BE2C (cell line): ENCODE data around the gene CSPG4.
"Not testable (repeated sequence)": the region's sequence is repeated elsewhere in the genome, so short reads cannot be mapped to it uniquely, and the experiment has no call there.

ENCODE experiments used
- DNase-seq: peaks from one replicate; pipeline ENCODE4 v3.0.0-alpha.2; 2020
- H3K27me3 ChIP-seq: fragments of 250-450 bp; sonication (Bioruptor Pico); 2 replicates; pipeline ENCODE4 v1.5.1; 2020; ENCODE audit warnings: mild to moderate bottlenecking
- H3K36me3 ChIP-seq: fragments of 250-450 bp; sonication (Bioruptor Pico); 2 replicates; pipeline ENCODE4 v1.5.1; 2020; ENCODE audit warnings: mild to moderate bottlenecking
- H3K4me1 ChIP-seq: fragments of 250-450 bp; sonication (Bioruptor Pico); 2 replicates; pipeline ENCODE4 v1.5.1; 2020
- H3K4me3 ChIP-seq: 2 replicates; pipeline ENCODE4 v1.5.1; 2011; ENCODE audit warnings: low read depth, low read length
- H3K9me3 ChIP-seq: fragments of 250-450 bp; sonication (Bioruptor Pico); 2 replicates; pipeline ENCODE4 v1.5.1; 2020
- TF ChIP-seq, protein P1 (sequence below): IDR thresholded peaks from 2 replicates; pipeline ENCODE4 v1.5.1; 2012; ENCODE audit warnings: mild to moderate bottlenecking, low read depth, low read length

CSPG4 gene

DNA sequence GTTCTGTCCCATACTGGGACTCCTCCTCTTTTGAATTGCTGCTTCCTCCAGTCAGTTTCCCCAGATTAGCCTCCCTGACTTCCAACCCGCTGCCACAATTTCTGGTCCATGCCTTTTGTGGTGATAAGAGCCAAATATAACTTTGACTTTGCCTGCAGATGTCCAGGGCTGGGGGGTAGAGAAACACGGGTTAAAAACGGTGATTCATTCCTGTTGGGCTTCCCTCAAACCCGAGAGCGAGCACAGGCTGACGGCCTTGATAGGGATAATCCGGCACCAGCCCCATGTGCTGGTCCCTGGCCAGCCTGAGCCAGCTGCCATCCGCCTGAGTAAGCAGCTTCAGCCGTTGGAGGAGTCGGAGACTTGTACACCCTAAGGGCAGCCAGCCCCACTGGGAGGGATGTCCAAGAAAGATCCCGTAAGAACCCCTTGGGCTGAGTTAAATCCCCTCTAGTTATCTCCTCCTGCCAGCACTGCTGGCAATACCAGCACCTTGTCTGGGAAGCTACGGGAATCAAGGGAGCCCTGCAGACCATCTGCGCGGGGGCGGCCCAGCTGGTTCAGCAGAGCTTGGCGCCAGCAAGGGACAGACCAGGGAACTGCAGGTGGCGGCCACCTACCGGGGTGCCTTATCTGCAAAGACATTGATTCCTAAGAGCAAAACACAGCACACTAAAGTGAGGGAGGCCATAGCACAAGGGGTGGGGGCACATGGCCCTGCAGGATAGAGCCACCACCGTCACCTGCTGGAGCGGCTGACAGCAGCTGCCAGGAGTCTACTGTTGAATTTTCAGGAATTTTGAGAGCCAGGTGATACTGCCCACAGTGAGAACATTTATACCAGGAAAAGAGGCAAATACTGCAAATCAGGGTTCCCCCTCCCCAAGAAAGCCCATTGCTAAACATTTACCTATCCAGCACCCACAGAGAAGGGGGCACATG lies 18.1 kb downstream of the CSPG4 start:
- TF ChIP-seq, protein P1, sequence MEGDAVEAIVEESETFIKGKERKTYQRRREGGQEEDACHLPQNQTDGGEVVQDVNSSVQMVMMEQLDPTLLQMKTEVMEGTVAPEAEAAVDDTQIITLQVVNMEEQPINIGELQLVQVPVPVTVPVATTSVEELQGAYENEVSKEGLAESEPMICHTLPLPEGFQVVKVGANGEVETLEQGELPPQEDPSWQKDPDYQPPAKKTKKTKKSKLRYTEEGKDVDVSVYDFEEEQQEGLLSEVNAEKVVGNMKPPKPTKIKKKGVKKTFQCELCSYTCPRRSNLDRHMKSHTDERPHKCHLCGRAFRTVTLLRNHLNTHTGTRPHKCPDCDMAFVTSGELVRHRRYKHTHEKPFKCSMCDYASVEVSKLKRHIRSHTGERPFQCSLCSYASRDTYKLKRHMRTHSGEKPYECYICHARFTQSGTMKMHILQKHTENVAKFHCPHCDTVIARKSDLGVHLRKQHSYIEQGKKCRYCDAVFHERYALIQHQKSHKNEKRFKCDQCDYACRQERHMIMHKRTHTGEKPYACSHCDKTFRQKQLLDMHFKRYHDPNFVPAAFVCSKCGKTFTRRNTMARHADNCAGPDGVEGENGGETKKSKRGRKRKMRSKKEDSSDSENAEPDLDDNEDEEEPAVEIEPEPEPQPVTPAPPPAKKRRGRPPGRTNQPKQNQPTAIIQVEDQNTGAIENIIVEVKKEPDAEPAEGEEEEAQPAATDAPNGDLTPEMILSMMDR, result peak; percentile 64
- H3K27me3 ChIP-seq, result no peaks in the 10 kb centered on the region
- DNase-seq, result peak; percentile 94
- H3K4me1 ChIP-seq, result peaks cover 57% of the 10 kb centered on the region
- H3K9me3 ChIP-seq, result no peaks in the 10 kb centered on the region
- no peak overlapping the region for H3K4me3 ChIP-seq
- H3K36me3 ChIP-seq, result no peaks in the 10 kb centered on the region

DNA sequence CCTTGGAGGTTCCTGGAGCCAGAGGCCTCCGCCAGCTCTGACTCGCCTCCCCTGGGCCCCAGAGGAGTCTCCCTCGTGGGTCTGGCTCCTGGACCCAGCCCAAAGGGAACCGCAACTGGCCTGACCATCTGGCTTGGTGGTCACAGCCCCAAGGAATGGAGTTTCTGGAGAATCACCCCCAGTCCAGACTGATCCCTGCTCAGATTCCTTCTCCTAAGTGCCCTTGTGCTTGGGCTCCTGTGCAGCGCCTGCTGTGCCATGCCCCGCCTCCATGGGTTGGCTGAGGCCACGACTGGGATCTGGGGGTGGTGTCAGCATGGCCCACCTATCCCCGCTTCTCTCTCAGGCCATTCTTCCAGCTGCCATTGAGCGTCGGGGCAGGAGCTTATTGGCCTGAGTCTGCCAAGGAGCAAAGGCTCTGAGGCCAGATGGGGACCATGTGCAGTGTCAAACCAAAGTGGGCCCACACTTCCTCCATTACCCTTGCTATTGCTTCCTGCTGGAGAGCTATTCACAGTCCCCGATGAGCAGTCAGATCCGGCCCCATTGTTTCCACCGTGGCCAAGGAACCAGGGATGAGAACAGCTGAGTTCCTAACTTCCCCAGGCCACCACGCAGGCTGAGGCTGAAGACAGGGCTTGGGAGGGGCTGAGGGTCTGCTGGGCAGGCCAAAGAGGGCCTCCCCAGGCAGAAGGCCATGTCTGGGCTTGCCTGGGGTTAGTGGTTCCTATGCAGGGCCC lies 19.0 kb downstream of the CSPG4 start:
- H3K4me1 ChIP-seq, result peaks cover 48% of the 10 kb centered on the region
- no peaks in the 10 kb centered on the region for H3K9me3 ChIP-seq
- peak; percentile 50 for DNase-seq
- H3K27me3 ChIP-seq, result no peaks in the 10 kb centered on the region
- TF ChIP-seq, protein P1, result no peak
- H3K4me3 ChIP-seq, result no peak overlapping the region
- no peaks in the 10 kb centered on the region for H3K36me3 ChIP-seq

- peaks cover 44% of the 10 kb centered on the region for H3K4me1 ChIP-seq
- not testable (repeated sequence) for H3K36me3 ChIP-seq, H3K27me3 ChIP-seq, H3K9me3 ChIP-seq, DNase-seq, H3K4me3 ChIP-seq
Measured at GRCh38 chr15:75693028-75693427, 19.6 kb downstream of the CSPG4 start.

DNA sequence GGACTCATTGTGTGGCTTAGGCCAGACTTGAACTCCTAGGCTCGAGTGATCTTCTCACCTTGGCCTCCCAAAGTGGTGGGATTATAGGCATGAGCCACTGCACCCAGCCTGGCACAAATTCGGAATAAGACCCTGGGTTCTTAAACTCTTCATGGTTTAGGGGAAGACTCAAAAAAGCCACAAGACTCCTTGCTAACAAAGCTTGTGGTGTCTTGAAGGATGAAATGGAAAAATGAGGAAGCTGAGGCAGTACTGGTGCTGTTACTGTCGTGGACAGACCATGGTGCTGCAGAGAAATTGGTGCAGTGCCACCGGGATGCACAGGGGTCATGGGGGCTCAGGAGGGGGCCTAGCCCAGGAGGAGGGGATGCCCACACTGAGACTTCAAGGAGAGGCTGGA lies 20.3 kb downstream of the CSPG4 start:
- H3K27me3 ChIP-seq, H3K9me3 ChIP-seq, DNase-seq, H3K4me3 ChIP-seq, H3K36me3 ChIP-seq: not testable (repeated sequence)
- H3K4me1 ChIP-seq, result peaks cover 38% of the 10 kb centered on the region

DNA sequence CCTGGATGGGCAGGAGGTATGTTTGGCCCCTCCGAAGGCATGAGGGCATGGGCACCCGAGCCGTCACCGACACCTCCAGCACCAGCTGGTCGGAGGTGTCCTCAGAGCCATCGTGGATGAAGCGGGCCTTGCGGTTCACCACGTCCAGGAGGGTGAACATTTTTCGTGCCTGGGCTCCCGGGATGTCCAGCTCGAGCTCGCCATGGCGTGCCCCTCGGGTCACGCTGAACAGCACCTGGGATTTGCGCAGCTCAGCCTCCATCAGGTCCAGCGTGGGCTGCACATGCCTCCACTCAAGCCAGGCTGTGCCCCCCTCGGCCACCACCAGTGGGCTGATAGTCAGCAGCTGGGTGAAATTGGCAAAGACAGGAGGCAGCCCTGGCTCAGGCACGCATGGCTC lies 23.2 kb downstream of the CSPG4 start:
- DNase-seq, H3K27me3 ChIP-seq, H3K4me3 ChIP-seq, H3K36me3 ChIP-seq, H3K9me3 ChIP-seq: not testable (repeated sequence)
- peaks cover 15% of the 10 kb centered on the region for H3K4me1 ChIP-seq

DNA sequence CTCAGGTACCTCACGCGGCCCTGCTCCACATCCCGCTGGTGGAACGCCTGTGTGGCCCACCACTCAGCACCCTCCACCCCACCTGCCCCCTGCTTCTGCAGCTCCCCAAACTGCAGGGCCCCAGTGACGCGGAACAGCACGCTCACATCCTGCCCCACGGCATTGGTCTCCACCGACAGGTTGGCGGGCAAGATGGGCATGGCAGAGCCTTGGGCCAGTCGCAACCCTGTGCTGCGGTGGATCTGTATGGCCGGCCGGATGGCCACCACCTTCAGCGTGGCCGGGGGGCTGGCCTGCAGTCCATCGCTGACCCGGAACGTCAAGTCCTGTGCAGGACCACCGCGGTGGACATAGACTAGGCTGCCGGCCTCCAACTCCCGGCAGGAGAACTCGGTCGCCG lies 23.8 kb downstream of the CSPG4 start:
- Histone ChIP-seq H3K4me1 (peaks cover 11% of the 10 kb centered on the region), H3K4me3 (no peak overlapping the region), H3K27me3 (no peaks in the 10 kb centered on the region), H3K36me3 (no peaks in the 10 kb centered on the region), H3K9me3 (no peaks in the 10 kb centered on the region)
- DNase-seq, result no peak
- TF ChIP-seq, protein P1, result no peak

DNA sequence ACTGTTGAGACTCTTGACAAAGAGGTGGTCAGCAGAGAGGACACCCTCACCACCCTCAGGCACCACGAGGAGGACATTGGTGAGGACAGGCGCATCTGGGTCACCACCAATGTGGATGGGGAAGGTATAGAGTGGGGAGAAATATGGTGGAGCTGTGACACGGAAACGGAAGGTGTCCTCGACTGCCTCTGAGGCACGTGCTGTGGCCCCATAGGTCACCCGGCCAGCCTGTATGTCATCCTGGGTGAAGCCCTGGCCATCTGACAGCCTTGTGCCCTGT lies 24.4 kb downstream of the CSPG4 start:
- no peaks in the 10 kb centered on the region for H3K36me3 ChIP-seq
- no peaks in the 10 kb centered on the region for H3K27me3 ChIP-seq
- no peak overlapping the region for H3K4me3 ChIP-seq
- TF ChIP-seq, protein P1, result no peak
- H3K9me3 ChIP-seq, result no peaks in the 10 kb centered on the region
- peaks cover 5% of the 10 kb centered on the region for H3K4me1 ChIP-seq
- no peak for DNase-seq
